Measurements from ENCODE around the gene LCE1F.

The LCE1F gene

GRCh38 chr1:152770411-152770810 lies 4.5 kb upstream of the LCE1F start:
- no peak for DNase-seq (ENCODE audit: low read depth in 2 of 3, low spot score in 2 of 3)

DNA sequence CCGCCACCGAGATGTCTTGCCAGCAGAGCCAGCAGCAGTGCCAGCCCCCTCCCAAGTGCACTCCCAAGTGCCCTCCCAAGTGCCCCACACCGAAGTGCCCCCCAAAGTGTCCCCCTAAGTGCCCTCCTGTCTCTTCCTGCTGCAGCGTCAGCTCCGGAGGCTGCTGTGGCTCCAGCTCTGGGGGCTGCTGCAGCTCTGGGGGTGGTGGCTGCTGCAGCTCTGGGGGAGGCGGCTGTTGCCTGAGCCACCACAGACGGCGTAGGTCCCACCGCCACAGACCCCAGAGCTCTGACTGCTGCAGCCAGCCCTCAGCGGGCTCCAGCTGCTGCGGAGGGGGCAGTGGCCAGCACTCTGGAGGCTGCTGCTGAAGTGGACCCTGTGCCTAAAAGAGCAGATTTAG lies 1.4 kb downstream of the LCE1F start:
- no peak for DNase-seq (ENCODE audit: low read depth in 2 of 3, low spot score in 2 of 3)

DNA sequence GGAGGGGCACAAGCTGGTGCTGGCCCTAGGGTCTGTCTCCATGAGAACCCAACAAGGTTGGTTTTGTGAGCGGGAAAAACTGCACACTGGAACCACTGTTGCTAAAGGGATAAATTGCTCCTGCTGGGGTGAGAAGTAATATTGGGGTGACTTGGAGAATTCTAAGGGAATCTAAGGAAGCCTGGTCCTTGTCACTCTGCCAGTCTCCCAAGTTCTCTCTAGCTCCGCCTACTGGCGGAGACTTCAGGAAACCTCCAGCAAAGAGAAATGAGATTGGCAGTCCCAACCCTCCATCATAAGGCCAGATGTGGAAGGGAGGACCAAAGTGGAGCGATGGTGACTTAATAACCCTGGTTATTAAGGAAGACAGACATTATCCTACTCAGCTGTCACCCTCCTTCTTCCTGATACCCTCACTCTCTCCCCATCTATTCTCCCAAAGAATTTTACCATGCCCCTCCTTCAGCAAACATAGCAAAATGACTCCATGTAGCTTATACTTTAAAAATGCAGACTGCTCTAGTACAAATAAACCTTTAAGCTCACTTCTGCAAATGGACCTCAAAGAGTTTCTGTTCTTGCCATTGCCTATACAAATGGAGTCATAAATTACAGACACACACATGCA lies 2.7 kb downstream of the LCE1F start:
- no peak for DNase-seq (ENCODE audit: low read depth in 2 of 3, low spot score in 2 of 3)

DNA sequence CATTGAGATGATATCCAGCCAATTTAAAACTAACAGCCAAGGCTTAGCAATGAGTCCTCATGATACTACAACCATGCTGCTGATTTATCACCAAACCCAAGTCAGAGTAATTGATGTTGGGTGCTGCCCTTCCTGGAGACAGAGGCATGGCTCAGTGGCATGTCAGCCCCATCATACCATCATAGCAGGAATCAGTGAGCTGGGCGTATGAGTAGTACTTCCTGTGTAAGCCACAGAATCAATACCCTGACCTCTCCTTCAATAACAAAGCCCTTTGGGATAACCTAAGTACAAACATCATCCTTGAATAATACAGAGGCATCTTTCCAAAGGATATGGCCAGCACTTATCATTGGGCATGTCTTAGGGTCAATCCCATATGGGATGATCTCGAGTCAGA lies 8.2 kb downstream of the LCE1F start:
- DNase-seq (ENCODE audit: low read depth in 2 of 3, low spot score in 2 of 3) = no peak

DNA sequence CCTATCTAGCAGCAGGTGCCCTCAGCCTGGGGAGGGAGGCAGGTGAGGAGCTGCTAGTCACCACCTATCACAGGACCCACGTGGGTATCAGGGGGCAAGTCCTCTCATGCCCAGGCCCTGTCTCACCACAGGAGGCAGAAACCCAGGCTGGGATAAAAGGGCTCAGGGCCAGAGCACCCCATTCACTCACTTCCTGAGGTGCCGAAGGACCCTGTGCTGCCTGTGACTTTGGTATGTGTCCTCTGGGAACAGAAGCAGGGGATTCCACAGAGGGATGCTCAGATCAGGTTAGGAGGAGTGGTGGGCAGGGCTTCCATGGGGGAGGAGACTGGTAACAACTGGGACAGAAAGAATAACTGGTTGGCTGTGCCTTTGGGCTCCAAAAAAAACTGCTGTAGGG lies 11.1 kb downstream of the LCE1F start, which contains the start of gene LCE1E:
LCE1E (plus strand) TSS at position 181 of the 400 bp plus-strand sequence. CDS start 1,043 bp downstream, outside the sequence.
- DNase-seq (ENCODE audit: low read depth in 2 of 3, low spot score in 2 of 3) = no peak

DNA sequence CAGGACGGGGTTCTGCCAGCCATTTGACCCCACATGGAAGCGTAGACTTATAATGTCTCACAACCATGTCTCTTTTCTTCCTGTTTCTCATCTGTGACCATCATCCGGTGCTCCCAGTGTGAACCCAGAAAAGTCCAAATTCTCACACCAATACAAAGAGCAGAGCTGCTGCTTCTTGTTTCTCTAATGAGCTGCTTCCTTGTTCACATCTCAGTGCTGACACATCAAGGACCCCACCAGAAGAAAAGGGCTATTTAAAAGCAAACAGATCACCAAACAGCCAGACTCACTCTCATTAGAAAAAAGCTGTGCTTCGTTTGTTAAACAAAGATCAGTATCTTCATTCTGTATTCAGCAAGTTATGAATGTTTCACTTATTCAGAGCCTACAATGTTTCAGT lies 20.7 kb downstream of the LCE1F start:
- no peak for DNase-seq (ENCODE audit: low read depth in 2 of 3, low spot score in 2 of 3)

DNA sequence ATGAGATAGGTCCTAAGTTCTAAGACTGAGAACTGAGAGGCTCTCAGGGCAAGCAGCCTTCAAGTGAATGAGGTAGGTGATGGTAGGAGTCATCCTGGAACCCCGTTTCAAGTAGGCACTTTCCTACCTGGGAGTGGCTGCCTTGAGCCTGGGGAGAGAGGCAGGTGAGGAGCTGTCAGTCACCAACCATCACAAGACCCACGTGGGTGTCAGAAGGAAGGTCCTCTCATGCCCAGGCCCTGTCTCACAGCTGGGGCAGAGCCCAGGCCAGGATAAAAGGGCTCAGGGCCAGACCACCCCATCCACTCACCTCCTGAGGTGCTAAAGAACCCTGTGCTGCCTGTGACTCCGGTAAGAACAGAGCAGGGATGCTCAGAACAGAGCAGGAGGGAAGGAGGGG lies 21.5 kb downstream of the LCE1F start, which contains the start of gene LCE1D:
LCE1D (plus strand) TSS at position 301 of the 400 bp plus-strand sequence. CDS start 1,074 bp downstream, outside the sequence.
- DNase-seq (ENCODE audit: low read depth in 2 of 3, low spot score in 2 of 3) = no peak

DNA sequence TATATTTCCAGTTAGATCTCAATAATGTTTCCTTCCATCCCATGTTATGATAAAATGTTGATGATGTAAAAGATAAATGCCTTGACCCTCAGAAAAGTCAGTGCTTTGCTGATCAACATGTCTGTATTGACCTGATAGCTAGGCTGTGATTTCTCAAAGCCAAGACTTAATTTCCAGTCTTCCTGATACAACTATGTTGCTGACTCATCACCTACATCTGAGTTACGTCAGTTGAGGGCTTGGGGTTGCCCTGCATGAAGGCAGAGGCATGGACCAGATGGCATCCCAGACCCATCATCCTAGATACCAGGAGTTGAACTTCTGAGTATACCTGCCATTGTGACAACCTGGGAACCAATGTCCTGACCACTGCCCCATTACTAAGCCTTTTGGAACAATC lies 26.4 kb downstream of the LCE1F start:
- no peak for DNase-seq (ENCODE audit: low read depth in 2 of 3, low spot score in 2 of 3)

GRCh38 chr1:152806576-152806975 lies 31.6 kb downstream of the LCE1F start, which contains the start of gene LCE1C:
LCE1C (minus strand) TSS chr1:152806651; CDS start chr1:152805478, 1,173 bp downstream.
- DNase-seq (ENCODE audit: low read depth in 2 of 3, low spot score in 2 of 3) = no peak

DNA sequence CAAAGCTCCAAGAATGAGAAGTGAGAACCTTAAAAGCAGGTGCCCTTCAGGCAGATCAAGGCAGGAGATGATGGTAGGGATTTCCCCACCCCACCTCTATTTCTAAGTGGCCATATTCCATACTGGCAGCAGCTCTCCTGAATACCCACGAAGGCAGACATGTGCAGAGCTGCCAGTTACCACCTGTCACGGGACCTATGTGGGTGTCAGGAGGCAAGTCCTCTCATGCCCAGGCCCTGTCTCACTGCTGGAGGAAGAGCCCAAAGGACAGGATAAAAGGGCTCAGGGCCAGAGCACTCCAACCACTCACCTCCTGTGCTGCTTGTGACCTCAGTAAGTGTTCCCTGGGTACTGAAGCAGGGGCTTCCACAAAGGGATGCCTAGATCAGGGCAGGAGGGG lies 36.1 kb downstream of the LCE1F start:
- DNase-seq (ENCODE audit: low read depth in 2 of 3, low spot score in 2 of 3) = no peak

DNA sequence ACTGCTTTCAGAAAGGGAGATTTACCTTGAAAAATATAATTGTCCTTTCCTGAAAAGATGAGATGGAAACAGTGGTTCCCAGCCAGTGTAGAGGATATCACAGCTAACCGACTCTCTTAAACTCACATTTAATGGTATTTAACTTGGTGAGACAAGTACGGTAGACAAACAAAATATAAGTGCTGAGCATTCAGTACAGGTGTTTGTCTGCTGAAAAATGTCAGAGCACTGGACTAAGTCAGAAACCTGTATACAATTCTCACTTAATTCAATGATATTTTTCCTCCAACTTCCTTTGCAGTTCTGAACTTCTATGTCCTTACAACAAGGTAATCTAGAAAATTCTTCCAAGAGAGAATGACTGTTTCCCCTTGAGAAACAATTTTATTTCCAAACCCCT lies 36.7 kb downstream of the LCE1F start, which contains the start of gene LCE1B:
LCE1B (plus strand) TSS at position 301 of the 400 bp plus-strand sequence. CDS start 476 bp downstream, outside the sequence.
- DNase-seq (ENCODE audit: low read depth in 2 of 3, low spot score in 2 of 3) = no peak

GRCh38 chr1:152817309-152817708 lies 42.4 kb downstream of the LCE1F start:
- DNase-seq (ENCODE audit: low read depth in 2 of 3, low spot score in 2 of 3) = no peak

GRCh38 chr1:152823294-152823693 lies 48.4 kb downstream of the LCE1F start:
- DNase-seq (ENCODE audit: low read depth in 2 of 3, low spot score in 2 of 3) = no peak

- DNase-seq (ENCODE audit: low read depth in 2 of 3, low spot score in 2 of 3) = no peak
Measured at GRCh38 chr1:152824964-152825363, 50.0 kb downstream of the LCE1F start.

All from activated CD8-positive, alpha-beta memory T cell treated with anti-CD3 and anti-CD28 coated beads for 48 hours (primary cell).